ENCODE measurements around the gene ORC3.

The ORC3 gene

DNA sequence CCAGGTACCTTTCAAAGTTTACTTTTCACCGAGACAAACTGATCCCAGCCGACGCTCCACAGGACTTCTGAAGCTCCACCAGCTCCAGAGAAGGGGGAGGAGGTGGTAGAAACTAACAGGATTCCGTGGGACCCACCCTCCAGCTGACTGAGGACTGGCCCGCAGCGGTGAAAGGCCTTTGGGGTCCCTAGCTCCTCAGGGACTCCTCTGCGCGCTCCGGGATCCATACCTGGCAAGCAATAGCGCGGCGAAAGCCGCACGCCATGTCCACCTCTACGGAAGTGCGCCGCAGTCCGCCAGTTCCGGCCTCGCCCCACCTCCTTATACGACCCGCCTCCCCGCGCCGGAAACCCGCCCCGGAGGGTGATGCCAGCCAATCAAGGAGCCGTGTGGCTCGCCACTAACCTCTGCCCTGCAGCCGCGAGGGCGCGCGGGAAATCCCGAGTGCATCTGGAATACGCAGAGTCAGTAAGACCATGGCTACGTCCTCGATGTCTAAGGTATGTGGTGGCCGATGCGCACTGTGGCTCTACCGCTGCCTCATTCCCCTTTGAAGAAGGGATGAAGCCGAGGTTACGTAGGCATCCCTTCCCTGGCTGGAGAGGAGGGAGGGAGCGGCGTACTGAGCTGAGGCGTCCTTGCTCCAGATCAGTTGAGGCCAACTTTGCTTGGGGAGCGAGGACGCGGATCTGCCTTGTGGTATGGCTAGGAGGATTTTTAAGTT is at the start of gene ORC3, which contains the start of gene RARS2:
ORC3 (plus strand) TSS at position 443 of the 724 bp plus-strand sequence; CDS start at position 477, 34 bp downstream.
RARS2 (minus strand) TSS at position 295 of the 724 bp plus-strand sequence; CDS start at position 265, 30 bp downstream.
- peak; percentile 95 for DNase-seq (ENCODE audit: low spot score)

DNA sequence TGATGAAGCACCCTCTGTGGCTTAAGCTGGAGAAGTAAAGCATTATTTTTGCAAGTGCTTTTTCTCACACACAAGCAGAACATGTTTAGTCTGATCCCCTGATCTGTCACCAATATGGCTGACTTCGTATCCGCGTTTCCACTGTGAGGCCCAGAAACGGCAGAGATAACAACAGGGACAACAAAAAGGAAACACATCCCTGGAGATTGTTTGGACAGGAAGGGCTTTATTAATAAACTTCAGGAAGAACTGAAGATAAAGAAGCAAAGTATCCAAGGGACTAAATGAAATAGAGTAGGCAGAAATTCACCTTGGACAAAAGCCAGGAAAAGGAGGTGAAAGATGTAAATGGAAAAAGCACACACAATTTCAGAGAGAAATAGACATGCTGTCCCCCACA is 49.4 kb upstream of the ORC3 start:
- DNase-seq (ENCODE audit: low spot score), result no peak

DNA sequence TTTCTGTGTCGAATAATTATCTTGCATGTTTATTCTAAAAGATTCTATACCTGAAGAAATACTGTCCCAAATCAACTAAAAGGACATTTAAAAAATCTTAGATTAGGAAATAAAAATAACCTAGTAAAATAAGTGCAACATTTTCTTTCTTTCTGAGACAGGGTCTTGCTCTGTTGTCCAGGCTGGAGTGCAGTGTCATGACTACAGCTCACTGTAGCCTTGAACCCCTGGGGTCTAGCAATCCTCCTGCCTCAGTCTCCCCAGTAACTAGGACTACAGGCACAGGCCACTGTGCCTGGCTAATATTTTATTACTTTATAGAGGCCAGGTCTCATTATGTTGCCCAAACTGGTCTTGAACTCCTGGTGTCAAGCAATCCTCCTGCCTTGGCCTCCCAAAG is 48.9 kb upstream of the ORC3 start:
- no peak for DNase-seq (ENCODE audit: low spot score)

DNA sequence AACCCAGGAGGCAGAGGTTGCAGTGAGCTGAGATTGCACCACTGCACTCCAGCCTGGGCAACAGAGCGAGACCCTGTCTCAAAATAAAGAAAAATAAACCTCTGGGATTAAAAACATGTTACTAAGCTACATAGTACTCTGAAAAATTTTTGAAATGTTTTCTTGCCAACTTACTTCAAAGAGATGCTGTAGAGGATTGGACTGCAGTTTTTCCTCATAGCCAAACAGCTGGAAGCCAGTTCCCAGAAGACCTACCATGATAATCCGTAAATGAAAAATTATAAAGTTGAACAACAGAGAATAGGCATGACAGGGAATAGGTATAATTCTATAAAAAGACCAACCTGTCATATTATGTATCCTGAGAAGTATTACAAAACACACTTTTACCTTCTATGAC is 48.2 kb upstream of the ORC3 start:
- DNase-seq (ENCODE audit: low spot score), result no peak

DNA sequence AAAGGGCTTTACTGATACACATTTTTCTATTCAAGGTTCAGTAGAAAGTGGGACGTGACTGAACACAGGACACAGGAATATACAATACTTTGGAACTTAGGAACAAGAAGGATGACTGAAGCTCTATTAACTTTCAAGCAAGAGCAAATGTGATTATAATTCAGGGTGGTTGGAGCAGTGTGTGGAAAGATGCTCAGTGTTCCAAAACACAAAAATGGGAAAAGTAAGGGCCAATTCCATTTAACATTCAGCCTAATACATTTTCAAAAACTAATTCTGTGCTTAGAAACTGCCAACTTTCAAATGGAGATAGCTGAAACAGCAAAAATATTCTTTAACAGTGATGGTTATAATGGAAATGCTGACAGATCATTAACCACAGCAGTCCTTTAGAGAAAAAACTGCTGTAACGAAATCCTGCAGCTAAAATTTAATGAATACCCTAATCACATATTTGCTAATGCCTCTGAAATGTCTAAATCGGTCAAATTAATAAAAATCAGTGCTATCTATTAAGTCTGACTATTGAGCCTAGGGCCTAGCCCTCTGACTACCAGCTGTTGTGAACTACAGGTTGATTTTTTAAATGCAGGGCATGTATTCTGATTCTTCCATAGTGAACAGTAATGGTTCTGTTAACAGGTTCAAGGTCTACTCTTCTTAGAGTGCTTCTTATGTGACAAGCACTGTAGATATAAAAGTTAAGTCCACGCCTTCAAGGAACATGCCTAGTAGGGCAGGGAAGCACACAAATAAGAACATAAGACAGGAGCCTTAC is 46.0 kb upstream of the ORC3 start:
- no peak for DNase-seq (ENCODE audit: low spot score)

DNA sequence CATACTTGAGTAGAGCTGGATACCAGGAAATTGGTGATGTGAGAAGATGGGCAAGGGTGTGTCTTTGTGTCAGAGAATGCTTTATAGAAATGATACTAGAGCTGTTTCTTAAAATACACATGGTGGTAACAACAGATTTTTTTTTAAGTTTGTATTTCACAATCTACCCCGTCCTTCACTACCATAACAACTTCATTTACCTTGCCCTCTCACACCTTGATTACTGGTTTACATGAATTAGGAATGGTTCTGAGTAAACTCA is 45.5 kb upstream of the ORC3 start:
- DNase-seq (ENCODE audit: low spot score), result no peak

DNA sequence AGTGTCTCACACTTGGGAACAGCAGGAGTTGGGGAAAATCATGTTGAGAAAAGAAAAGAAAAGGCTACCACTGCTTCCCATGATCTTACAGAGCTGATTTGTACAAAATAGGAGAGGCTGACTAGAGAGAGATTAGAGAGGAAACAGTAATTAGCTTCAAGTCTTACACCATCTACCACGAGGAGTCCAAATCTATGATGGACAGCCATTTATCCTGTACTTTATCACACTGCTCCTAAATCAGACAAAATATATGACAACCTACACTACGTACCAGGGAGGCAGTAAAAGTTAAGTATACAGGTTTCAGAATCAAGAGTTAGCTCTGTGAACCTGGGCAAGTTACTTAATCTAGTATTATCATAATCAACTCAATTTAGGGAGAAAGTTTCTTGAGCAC is 38.1 kb upstream of the ORC3 start:
- no peak for DNase-seq (ENCODE audit: low spot score)

DNA sequence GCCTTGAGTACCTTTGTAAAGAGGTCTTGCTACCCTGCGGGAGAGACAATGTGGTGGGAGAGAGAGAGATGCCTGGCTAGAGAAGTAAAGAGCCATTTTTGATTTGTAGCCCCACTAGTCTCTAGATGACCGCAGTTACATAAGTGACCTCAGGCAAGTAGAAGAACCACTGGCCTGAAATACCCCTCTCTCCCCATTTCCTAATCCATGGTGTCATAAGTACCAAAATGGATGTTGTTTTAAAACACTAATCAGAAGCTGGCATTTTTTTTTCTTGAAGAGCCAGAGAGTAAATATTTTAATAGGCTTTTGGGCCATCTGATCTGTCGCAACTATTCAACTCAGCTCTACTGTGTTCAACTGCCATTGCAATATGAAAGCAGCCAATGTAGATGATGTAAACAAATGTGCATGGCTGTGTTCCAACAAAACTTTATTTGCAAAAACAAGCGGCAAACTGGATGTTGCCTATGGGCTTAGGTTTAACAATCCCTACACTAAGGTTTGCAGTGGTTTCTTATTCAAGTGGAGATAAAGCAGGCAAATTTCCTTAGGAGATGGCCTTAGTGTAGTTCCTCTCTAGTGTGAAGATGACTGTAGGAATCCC is 36.7 kb upstream of the ORC3 start:
- DNase-seq (ENCODE audit: low spot score), result no peak

DNA sequence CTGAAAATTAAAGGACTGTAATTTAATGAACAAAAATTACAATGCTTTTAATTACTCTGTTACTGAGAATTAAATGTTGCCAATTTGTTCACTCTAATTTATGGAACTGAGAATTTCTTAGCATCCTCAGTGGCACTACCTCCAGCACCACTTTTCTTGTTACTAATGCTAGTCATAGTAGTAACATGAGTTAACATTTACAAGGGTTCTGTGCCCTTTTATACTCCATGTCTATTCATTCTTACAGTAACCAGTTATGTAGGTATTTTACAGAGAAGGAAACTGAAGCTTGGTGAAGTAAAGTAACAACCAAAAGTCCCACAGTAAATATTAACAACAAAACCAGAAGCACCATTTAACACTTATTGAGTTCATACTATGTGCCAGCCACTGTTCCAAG is 34.4 kb upstream of the ORC3 start:
- no peak for DNase-seq (ENCODE audit: low spot score)

DNA sequence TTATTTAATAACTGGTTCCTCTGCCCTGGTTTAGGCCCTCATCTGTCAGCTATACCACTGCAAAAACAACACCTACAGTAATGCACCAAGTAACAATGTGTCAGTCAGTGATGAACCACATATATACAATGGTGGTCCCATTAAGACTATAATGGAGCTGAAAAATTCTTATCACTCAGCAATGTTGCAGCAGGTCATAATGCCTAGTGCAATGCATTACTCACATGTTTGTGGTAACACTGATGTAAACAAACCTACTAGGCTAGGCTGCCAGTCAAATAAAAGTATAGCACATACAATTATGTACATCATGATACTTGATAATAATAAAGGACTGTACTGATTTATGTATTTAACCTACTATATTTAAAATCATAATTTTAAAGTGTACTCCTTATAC is 31.5 kb upstream of the ORC3 start:
- DNase-seq (ENCODE audit: low spot score), result no peak

DNA sequence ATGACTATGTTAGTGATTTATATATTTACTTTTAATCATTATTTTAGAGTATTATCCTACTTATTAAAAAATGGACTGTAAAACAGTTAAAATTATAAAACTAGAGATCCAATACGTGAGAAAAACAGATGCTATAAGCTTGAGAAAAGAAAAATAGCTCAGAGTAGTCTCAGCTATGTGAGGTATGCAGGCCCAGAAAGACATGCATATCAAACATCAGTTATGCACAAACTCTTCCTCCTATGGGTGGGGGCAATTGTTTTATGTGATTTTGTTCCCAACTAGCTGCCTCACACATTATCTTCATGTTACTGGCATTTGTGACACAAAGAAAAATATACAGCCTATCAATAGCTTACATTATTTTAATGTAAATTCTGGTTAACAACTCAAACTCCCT is 28.9 kb upstream of the ORC3 start:
- DNase-seq (ENCODE audit: low spot score), result no peak

DNA sequence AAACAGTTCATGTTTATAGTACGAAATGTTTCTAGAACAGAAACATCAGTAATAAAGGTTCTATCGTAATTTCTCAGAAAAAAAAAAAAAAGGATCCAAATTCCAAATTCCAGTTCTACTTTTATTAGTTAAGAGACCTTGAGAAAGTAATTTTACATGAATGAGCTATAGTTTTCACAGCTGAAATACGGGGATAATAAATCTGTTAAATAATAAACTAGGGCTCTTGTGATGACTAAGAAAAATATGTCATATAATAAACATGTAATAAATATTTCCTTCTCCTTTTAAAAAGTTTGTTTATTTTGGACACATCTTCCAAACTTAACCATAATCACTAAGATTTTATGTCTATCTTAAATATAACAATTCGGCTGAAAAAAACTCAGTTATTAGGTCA is 17.9 kb upstream of the ORC3 start:
- DNase-seq (ENCODE audit: low spot score), result no peak

DNA sequence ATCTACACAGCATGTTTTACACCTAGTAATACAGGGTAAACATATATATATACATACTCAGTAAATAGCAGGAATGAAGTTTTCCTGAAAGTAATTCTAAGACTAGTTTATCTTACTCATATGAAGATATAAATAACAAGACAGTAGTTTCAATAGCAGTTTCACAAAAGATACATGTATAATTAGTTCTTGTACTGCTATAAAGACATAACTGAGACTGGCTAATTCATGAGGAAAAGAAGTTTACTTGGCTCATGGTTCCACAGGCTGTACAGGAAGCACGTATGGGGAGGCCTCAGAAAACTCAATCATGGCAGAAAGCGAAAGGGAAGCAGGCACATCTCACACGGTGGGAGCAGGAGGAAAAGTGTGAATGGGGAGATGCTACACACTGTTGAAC is 17.1 kb upstream of the ORC3 start:
- DNase-seq (ENCODE audit: low spot score), result no peak

DNA sequence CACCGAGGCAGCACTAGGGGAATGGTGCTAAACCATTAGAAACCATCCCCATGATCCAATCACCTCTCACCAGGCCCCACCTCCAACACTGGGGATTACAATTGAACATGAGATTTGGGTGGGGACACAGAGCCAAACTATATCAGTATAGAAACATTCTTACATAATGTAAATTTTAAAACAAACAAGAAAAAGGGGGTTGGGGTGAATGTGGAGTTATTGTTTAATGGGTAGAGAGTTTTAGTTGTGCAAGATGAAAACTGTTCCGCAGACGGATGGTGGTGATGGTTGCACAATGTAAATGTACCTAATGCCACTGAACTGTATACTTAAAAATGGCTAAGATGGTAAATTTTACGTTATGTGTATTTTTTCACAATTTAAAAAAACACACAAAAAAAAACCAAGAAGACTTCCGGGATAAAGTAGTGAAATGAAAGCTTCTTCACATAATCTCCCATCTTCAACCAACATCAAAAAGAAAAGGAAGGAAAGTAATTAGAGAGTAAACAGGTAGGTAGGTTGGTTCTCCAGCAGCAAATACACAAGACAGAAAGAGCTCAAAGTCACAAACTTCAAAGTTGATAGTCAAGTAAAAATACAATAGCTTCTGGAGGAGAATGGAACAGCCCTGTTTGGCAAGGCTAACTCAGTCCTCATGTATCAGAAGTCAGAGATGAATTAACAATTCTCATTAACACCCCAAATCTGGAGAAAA is 16.5 kb upstream of the ORC3 start:
- DNase-seq (ENCODE audit: low spot score), result no peak

DNA sequence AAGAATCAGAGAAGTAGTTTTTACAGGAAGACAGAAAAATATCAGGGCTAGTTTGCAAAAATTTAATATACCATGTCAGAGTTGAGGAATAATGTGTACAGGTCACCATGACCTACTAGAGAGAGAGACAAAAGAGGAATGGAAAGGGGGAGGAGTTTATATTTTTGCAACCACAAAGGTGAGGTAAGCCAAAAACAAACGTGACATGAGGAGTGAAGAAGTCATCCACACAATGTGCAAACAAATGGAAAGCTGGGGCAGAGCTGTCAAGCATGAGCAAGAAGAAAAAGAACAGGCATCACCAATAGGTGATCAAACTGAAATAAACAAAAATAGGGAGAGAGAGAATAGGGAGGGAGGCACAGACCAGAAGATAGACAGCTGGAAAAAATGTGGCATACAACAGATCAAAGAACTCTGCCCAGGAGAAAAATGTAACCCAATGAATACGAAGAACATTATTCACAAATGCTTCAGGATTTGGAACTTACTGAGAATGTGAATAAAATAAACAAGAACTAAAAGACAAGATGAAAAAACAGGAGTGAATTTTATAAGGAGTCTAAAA is 15.6 kb upstream of the ORC3 start:
- peak; percentile 30 for DNase-seq (ENCODE audit: low spot score)

DNA sequence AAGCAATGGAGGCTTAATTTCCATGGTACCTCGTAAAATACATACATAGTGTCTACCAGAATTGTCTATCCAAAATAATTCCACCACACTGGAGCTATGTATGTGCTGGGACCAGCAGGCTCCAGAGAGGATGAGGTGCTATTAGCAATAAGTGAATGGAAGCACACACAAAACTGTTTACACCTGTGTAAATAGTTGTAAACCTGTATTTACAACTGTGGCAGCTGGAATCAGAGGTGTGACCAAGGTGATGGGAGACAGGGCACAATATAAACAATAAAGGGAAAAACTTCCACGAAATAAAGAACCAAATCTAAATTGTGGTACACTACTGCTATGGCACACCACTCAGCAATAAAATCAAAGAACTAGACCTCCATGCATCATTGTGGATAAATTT is 14.5 kb upstream of the ORC3 start:
- DNase-seq (ENCODE audit: low spot score), result no peak

DNA sequence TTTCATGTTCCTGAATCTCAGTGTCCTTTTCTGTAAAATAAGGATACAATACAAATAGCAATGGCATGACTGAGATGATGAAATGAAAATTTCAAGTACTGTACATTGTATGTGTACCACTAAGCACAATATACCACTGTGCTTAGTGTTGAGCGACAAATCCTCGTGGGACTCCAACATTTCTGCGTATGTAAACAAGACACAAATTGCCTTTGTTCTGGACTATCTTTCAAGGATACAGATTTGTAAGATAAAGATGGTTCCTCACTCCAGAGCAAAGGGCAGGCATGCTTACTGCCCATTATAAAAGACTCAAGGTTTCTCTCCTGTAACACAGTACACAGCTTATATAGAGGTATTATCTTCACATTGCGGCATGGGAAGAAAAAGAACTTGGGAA is 6.1 kb upstream of the ORC3 start:
- DNase-seq (ENCODE audit: low spot score), result no peak

DNA sequence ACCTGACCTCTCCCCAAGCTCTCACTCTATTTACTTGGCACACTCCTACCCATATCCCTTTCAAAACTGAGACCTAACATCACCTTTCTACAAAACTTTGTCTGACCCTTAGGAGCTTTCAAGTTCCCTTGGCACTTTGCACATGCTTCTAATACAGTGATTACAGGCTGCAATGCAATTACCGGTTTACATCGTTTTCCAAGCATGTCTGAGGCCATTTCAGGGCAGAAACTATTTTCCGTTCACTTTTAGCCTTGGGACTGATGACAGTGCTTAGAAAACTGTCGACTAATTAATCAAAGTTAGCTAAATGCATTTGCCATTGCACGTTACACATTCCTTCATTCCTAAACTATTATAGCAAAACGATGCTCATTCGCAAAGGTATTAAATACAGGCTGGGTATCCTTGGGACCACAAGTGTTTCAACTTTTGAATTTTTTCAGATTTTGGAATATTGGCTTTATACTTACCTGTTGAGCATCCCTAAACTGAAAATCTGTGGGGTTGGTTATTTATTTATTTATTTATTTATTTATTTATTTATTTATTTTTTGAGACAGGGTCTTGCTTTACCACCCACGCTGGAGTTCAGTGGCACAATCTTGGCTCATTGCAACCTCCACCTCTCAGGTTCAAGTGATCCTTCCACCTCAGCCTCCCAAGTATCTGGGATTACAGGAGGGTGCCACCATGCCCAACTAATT is 3.4 kb upstream of the ORC3 start:
- DNase-seq (ENCODE audit: low spot score), result no peak

DNA sequence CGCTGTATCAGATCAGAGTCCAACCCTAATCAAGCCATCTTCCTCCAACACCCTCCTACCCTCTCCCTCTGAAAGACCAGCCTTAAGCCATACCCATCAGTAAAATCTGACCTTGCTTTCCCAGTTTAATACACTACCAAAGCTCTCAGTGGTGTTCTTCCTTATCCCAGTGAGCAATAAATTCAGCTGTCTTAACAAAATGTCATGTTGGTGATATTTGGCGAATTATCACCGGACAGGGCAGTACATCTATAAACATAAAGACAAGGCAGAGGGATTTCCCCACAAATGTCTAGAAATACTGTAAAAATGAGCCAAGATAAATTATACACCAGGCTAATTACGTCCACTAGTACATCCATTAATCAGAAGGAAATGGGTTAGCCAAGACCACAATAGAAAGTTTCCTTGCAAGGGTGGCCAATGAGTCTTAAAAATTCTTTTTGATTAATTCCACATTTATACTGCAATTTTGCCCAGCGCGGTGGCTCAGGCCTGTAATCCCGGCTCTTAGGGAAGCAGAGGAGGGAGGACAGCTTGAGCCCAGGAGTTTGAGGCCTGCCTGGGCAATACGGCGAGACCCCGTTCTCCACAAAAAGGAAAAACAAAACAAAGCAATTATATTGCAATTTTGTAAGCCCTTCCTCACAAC is 1.1 kb upstream of the ORC3 start:
- DNase-seq (ENCODE audit: low spot score), result no peak

DNA sequence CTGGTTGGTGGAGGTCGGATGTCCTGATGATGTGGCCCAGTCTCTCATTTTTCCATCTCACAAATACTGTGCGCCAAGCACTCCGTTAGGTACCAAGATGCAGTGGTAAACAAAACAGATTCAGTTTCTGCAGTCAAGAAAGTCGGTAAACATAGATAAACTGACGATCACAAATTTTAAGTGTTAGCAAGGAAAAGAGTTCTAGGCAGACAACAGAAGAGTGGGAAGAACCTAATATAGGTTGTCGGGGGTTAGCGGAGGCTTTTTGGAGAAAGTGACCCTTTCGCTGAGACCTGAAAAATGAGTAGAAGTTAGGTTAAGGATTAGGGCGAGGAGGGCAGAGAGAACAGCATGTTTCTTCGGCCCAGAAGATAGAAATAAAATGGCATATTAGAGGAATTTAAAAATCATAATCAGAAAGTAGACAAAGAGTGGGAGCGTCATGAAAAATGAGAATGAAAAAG is 514 bp downstream of the ORC3 start:
- no peak for DNase-seq (ENCODE audit: low spot score)

DNA sequence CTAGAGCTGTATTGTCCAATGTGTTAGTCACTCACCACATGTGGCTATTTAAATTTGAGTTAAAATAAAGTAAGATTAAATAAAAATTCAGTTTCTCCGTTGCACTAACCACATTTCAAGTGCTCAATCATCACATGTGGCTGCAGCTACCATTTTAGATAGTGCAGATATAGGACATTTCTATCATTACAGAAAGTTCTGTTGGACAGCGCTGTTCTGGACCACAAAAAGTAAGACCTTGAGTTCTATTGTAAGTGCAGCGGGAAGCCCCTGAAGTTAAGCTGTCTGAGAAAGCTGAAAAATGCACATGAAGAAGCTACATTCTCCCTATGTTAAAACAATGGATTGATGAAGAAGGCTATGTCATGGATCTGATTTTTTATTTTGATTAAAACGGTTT is 1.1 kb downstream of the ORC3 start:
- no peak for DNase-seq (ENCODE audit: low spot score)

Measured in CD4-positive, alpha-beta T cell treated with Interleukin-15 for 4 hours (primary cell).